ENCODE measurements around the gene ITGA7.
"Not testable (repeated sequence)": the region's sequence is repeated elsewhere in the genome, so short reads cannot be mapped to it uniquely, and the experiment has no call there.

Gene ITGA7

DNA sequence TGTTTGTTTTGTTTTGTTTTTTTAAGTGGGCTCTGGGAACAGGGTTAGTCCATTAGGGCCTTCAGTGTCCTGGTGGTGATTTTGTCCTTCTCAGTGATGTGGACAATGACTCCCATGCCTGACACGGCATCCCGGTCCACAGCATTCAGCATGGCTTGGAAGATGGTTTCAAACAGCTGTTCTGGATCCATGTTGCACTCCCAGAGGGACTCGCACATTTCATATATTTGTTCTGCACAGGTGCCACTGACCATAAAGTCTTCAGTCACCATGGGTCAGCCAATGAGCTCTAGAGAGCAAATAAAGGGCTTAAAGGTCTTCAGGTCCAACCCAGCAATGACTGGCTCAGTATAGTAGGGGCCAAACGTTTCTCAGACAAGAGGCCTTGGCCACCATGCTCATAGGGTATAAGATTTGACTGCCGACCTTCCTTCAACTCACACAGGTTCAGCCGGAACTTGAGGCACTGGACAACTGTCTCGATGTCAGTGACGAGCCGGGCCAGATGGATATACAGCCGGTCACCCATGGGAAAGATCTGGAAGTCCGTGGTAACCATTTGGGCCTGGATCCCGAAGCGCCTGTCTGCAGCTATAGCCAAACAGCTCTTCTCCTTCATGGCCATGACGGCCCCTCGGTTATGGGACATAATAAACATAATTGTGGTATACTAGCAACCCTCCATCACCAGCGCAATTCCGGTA lies 53.0 kb downstream of the ITGA7 start:
- H3K36me3 ChIP-seq (ENCODE audit: control insufficient read depth, insufficient read depth, low read length), result no peaks in the 10 kb centered on the region
- H3K27me3 ChIP-seq (ENCODE audit: control insufficient read depth, insufficient read depth, low read length), result peaks cover 12% of the 10 kb centered on the region; the same call in 1 of the 2 replicates
- no peak overlapping the region for H3K27ac ChIP-seq (ENCODE audit: low read depth, low read length)

DNA sequence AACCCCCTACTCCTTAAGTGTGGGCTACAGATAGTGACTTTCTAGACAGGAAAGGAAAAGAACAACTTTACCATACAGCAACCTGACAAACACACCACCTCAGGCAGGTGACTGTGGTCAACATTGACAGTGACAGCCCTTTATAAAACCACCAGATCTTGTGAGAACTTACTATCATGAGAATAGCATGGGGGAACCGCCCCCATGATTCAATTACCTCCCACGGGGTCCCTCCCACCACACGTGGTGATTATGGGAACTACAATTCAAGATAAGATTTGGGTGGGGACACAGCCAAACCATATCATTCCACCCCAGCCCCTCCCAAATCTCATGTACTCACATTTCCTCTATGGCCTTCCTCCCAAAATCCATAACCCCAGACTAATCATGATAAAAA lies 54.7 kb downstream of the ITGA7 start:
- H3K27me3 ChIP-seq (ENCODE audit: control insufficient read depth, insufficient read depth, low read length), result peaks cover 8% of the 10 kb centered on the region; the same call in 1 of the 2 replicates
- no peaks in the 10 kb centered on the region for H3K36me3 ChIP-seq (ENCODE audit: control insufficient read depth, insufficient read depth, low read length)
- H3K9me3 ChIP-seq (ENCODE audit: control insufficient read depth, insufficient read depth, low read depth, low read length), result peaks cover 14% of the 10 kb centered on the region
- H3K9ac ChIP-seq (ENCODE audit: low read length), result no peak overlapping the region
- no peaks in the 10 kb centered on the region for H3K4me1 ChIP-seq (ENCODE audit: control insufficient read depth, insufficient read depth, low read length)
- no peak overlapping the region for H3K27ac ChIP-seq (ENCODE audit: low read depth, low read length)
- H3K4me3 ChIP-seq (ENCODE audit: low read depth, low read length), result no peak overlapping the region

More for the DNA sequence above, 53.0 kb downstream of the ITGA7 start:
- Histone ChIP-seq H3K4me1 (ENCODE audit: control insufficient read depth, insufficient read depth, low read length) (no peaks in the 10 kb centered on the region), H3K4me3 (ENCODE audit: low read depth, low read length) (no peak overlapping the region), H3K9ac (ENCODE audit: low read length) (no peak overlapping the region), H3K9me3 (ENCODE audit: control insufficient read depth, insufficient read depth, low read depth, low read length) (peaks cover 8% of the 10 kb centered on the region)

DNA sequence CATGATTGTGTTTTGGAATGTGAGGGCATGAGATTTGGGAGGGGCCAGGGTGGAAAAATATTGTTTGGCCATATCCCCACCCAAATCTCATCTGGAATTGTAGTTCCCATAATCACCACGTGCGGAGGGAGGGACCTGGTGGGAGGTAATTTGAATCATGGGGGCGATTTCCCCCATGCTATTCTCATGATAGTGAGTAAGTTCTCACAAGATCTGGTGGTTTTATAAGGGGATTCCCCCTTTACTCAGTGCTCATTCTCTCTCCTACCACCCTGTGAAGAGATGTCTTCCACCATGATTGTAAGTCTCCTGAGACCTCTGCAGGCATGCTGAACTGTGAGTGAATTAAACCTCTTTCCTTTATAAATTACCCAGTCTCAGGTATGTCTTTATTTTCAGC lies 55.4 kb downstream of the ITGA7 start:
- peaks cover 14% of the 10 kb centered on the region for H3K9me3 ChIP-seq (ENCODE audit: control insufficient read depth, insufficient read depth, low read depth, low read length)
- H3K36me3 ChIP-seq (ENCODE audit: control insufficient read depth, insufficient read depth, low read length), result no peaks in the 10 kb centered on the region
- H3K27me3 ChIP-seq (ENCODE audit: control insufficient read depth, insufficient read depth, low read length), result peaks cover 8% of the 10 kb centered on the region; the same call in 1 of the 2 replicates
- no peak overlapping the region for H3K4me3 ChIP-seq (ENCODE audit: low read depth, low read length)
- no peak overlapping the region for H3K27ac ChIP-seq (ENCODE audit: low read depth, low read length)
- H3K9ac ChIP-seq (ENCODE audit: low read length), result no peak overlapping the region
- H3K4me1 ChIP-seq (ENCODE audit: control insufficient read depth, insufficient read depth, low read length), result no peaks in the 10 kb centered on the region

DNA sequence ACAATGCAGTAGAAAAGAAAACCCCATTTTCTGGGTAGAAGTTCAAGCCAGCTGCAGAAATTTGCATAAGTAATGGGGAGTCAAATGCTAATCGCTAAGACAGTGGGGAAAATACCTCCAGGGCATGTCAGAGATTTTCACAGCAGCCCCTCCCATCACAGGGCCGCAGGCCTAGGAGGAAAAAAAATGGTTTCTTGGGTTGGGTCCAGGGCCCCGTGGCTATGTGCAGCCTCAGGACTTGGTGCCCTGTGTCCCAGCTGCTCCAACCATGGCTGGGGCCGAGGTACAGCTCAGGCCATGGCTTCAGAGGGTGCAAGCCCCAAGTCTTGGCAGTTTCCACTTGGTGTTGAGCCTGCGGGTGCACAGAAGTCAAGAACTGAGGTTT lies 56.4 kb downstream of the ITGA7 start:
- Histone ChIP-seq H3K9me3 (ENCODE audit: control insufficient read depth, insufficient read depth, low read depth, low read length) (peaks cover 21% of the 10 kb centered on the region), H3K4me1 (ENCODE audit: control insufficient read depth, insufficient read depth, low read length) (no peaks in the 10 kb centered on the region), H3K36me3 (ENCODE audit: control insufficient read depth, insufficient read depth, low read length) (no peaks in the 10 kb centered on the region), H3K27me3 (ENCODE audit: control insufficient read depth, insufficient read depth, low read length) (no peaks in the 10 kb centered on the region), H3K9ac (ENCODE audit: low read length) (no peak overlapping the region), H3K4me3 (ENCODE audit: low read depth, low read length) (no peak overlapping the region), H3K27ac (ENCODE audit: low read depth, low read length) (no peak overlapping the region)

DNA sequence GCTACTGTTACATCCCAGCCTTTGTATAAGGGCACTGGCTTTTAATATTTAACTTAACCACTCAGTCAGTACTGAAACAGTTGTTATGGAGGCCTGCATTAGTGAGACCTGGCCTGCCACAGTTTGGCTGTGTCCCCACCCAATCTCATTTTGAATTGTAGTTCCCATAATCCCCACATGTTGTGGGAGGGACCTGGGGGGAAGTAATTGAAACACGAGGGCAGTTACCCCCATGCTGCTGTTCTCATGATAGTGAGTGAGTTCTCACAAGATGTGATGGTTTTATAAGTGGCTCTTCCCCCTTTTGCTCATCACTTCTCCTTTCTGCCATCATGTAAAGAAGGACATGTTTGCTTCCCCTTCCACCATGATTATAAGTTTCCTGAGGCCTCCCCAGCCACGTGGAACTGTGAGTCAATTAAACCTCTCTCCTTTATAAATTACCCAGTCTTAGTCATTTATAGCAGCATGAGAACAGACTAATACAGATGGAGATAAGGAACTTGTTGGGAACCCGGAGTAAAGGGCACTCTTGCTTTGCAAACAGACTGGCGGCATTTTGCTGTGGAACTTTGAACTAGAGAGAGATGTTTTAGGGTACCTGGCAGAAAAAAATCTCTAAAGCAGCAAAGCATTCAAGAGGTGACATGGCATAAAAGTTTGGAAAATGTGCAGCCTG lies 56.9 kb downstream of the ITGA7 start:
- H3K9me3 ChIP-seq (ENCODE audit: control insufficient read depth, insufficient read depth, low read depth, low read length), result peaks cover 21% of the 10 kb centered on the region
- not testable (repeated sequence) for H3K36me3 ChIP-seq (ENCODE audit: control insufficient read depth, insufficient read depth, low read length); H3K9ac ChIP-seq (ENCODE audit: low read length); H3K27ac ChIP-seq (ENCODE audit: low read depth, low read length); H3K27me3 ChIP-seq (ENCODE audit: control insufficient read depth, insufficient read depth, low read length); H3K4me3 ChIP-seq (ENCODE audit: low read depth, low read length); H3K4me1 ChIP-seq (ENCODE audit: control insufficient read depth, insufficient read depth, low read length)

DNA sequence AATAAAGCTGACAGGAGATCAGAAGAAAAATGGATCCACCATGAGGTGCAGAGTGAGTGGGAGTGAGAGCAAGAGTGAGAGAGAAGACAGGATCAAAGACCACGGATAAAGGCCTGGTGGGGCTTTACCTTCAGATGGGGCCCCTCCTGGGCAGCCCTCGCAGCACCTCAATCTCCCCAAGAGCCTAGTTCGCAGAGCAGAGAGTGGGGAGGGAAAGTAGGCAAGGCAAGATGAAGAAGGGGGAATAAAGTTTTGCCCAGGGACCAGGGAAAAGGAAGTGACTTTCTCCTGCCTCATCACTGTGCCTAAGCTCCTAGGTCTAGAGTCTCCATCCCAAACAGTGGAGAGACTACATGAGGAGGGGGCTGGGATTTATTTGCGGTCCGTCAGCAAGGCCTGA lies 60.7 kb downstream of the ITGA7 start:
- Histone ChIP-seq H3K27ac (ENCODE audit: low read depth, low read length) (no peak overlapping the region), H3K4me3 (ENCODE audit: low read depth, low read length) (no peak overlapping the region), H3K9ac (ENCODE audit: low read length) (no peak overlapping the region), H3K36me3 (ENCODE audit: control insufficient read depth, insufficient read depth, low read length) (no peaks in the 10 kb centered on the region), H3K27me3 (ENCODE audit: control insufficient read depth, insufficient read depth, low read length) (no peaks in the 10 kb centered on the region), H3K4me1 (ENCODE audit: control insufficient read depth, insufficient read depth, low read length) (no peaks in the 10 kb centered on the region), H3K9me3 (ENCODE audit: control insufficient read depth, insufficient read depth, low read depth, low read length) (peaks cover 18% of the 10 kb centered on the region; the same call in 1 of the 2 replicates)

DNA sequence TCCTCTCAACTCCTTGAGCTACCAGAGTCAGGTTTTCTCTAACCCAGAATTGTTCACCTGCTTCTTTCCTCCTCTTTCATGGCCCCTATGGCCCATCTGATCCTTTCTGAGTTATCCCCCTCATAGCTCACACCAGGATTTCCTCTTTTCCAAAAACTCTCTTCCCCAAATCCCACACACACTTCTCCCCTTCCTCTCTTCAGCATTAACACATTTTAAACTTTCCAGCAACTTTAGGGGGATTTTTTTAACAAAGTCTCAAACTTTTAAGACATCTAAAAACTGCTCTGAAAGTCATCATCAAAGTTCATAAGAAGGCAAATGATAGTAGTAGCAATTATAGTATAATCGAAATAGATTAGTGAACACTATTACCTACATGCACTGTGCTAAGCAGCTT lies 63.1 kb downstream of the ITGA7 start:
- Histone ChIP-seq H3K9me3 (ENCODE audit: control insufficient read depth, insufficient read depth, low read depth, low read length) (peaks cover 13% of the 10 kb centered on the region; the same call in 1 of the 2 replicates), H3K4me1 (ENCODE audit: control insufficient read depth, insufficient read depth, low read length) (no peaks in the 10 kb centered on the region), H3K27me3 (ENCODE audit: control insufficient read depth, insufficient read depth, low read length) (no peaks in the 10 kb centered on the region), H3K4me3 (ENCODE audit: low read depth, low read length) (no peak overlapping the region), H3K36me3 (ENCODE audit: control insufficient read depth, insufficient read depth, low read length) (no peaks in the 10 kb centered on the region), H3K27ac (ENCODE audit: low read depth, low read length) (no peak overlapping the region), H3K9ac (ENCODE audit: low read length) (no peak overlapping the region)

DNA sequence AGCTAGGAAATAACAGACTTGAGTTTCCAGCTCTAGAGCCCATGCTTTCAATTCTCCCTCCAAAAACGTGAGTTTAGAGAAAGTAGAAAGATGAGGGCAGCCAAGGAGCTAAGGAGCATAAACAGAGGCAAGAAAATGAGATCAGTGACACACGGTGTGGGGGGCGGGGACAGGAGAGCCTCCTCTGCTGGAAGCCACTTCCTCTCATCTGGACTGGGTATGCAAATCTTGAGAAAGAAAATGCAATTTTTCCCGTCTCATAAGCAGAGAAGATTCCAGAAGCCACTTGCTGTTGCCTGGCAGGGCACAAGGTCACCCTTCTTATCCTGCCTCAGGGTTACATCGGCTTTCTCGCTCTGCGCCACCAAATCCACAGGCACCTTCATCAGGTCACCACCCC lies 65.0 kb downstream of the ITGA7 start:
- H3K27me3 ChIP-seq (ENCODE audit: control insufficient read depth, insufficient read depth, low read length), result peaks cover 3% of the 10 kb centered on the region; the same call in 1 of the 2 replicates
- H3K4me1 ChIP-seq (ENCODE audit: control insufficient read depth, insufficient read depth, low read length), result no peaks in the 10 kb centered on the region
- H3K9ac ChIP-seq (ENCODE audit: low read length), result no peak overlapping the region
- no peaks in the 10 kb centered on the region for H3K36me3 ChIP-seq (ENCODE audit: control insufficient read depth, insufficient read depth, low read length)
- no peak overlapping the region for H3K27ac ChIP-seq (ENCODE audit: low read depth, low read length)
- H3K9me3 ChIP-seq (ENCODE audit: control insufficient read depth, insufficient read depth, low read depth, low read length), result 0 out of 2 replicates have a peak, but pooled peaks cover 7% of the 10 kb centered on the region
- H3K4me3 ChIP-seq (ENCODE audit: low read depth, low read length), result no peak overlapping the region

DNA sequence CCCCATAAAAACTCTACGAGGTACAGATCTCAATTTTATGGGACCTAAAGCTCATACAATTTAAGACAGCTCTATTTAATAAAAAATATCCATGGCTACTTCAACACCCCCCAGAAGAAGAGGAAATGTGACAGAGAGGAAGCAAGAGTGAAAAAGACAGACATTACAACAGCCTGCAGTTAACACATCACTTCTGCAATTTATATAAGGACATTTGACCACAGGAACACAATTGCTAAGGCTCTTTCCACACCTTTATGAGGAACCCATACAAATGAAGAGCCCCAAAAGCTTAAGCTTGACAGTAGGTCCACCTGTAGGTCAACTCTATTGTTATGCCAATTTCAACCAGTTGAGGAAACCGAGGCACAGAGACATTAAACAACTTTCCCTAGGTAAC lies 65.4 kb downstream of the ITGA7 start:
- H3K27ac ChIP-seq (ENCODE audit: low read depth, low read length), result no peak overlapping the region
- no peaks in the 10 kb centered on the region for H3K4me1 ChIP-seq (ENCODE audit: control insufficient read depth, insufficient read depth, low read length)
- no peak overlapping the region for H3K4me3 ChIP-seq (ENCODE audit: low read depth, low read length)
- H3K9me3 ChIP-seq (ENCODE audit: control insufficient read depth, insufficient read depth, low read depth, low read length), result 0 out of 2 replicates have a peak, but pooled peaks cover 7% of the 10 kb centered on the region
- peaks cover 4% of the 10 kb centered on the region; the same call in 1 of the 2 replicates for H3K27me3 ChIP-seq (ENCODE audit: control insufficient read depth, insufficient read depth, low read length)
- no peaks in the 10 kb centered on the region for H3K36me3 ChIP-seq (ENCODE audit: control insufficient read depth, insufficient read depth, low read length)
- no peak overlapping the region for H3K9ac ChIP-seq (ENCODE audit: low read length)

DNA sequence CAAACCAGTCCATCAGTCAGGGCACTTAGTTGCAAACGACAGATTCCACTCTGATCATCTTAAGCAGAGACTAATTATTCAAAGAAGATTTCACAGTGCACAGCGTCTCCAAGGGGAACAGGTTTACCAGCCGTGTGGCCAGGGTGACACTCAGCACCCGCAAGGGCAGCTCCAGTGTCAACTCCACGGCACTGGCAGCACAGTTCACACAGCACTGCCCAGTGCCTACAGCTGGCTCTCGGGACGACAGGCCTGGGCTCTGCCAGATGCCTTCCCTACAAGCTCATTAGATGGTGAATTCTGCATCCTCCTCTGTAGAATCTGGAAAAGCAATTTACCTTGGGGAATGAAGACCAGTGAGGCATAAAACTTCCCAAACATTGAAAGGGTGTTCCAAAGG lies 66.1 kb downstream of the ITGA7 start:
- Histone ChIP-seq H3K27ac (ENCODE audit: low read depth, low read length) (no peak overlapping the region), H3K9ac (ENCODE audit: low read length) (no peak overlapping the region), H3K9me3 (ENCODE audit: control insufficient read depth, insufficient read depth, low read depth, low read length) (0 out of 2 replicates have a peak, but pooled peaks cover under 1% of the 10 kb centered on the region), H3K4me3 (ENCODE audit: low read depth, low read length) (no peak overlapping the region), H3K36me3 (ENCODE audit: control insufficient read depth, insufficient read depth, low read length) (no peaks in the 10 kb centered on the region), H3K27me3 (ENCODE audit: control insufficient read depth, insufficient read depth, low read length) (peaks cover 8% of the 10 kb centered on the region; the same call in 1 of the 2 replicates), H3K4me1 (ENCODE audit: control insufficient read depth, insufficient read depth, low read length) (no peaks in the 10 kb centered on the region)

DNA sequence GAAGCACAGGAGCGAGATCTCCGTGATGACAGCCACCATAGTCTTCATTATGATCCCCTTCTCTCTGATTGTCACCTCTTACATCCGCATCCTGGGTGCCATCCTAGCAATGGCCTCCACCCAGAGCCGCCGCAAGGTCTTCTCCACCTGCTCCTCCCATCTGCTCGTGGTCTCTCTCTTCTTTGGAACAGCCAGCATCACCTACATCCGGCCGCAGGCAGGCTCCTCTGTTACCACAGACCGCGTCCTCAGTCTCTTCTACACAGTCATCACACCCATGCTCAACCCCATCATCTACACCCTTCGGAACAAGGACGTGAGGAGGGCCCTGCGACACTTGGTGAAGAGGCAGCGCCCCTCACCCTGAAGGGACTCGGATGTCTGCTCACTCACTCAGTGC lies 70.2 kb downstream of the ITGA7 start:
- Histone ChIP-seq H3K9ac (ENCODE audit: low read length) (no peak overlapping the region), H3K9me3 (ENCODE audit: control insufficient read depth, insufficient read depth, low read depth, low read length) (no peaks in the 10 kb centered on the region), H3K27me3 (ENCODE audit: control insufficient read depth, insufficient read depth, low read length) (peaks cover 8% of the 10 kb centered on the region; the same call in 1 of the 2 replicates), H3K4me1 (ENCODE audit: control insufficient read depth, insufficient read depth, low read length) (no peaks in the 10 kb centered on the region), H3K4me3 (ENCODE audit: low read depth, low read length) (no peak overlapping the region), H3K36me3 (ENCODE audit: control insufficient read depth, insufficient read depth, low read length) (no peaks in the 10 kb centered on the region), H3K27ac (ENCODE audit: low read depth, low read length) (no peak overlapping the region)
